GM23338 (cell line): ENCODE measurements around the gene LCMT1. TPM values are rescaled to one million over a fixed set of nuclear protein-coding genes. Genes with fewer than 3 reads are reported as not detected.

Source experiments
- ATAC-seq: fragments of 200-7000 bp; cut with Tn5 transposase; 3 replicates; pipeline ENCODE4 v1.9.1; 2020
- DNase-seq: peaks from one replicate; pipeline ENCODE4 v3.0.0-alpha.2; 2015; ENCODE audit warnings: low spot score
- H2AFZ ChIP-seq: fragments of 200-600 bp; sonication (generic); 2 replicates; pipeline ENCODE4 v1.8.0; 2016; ENCODE audit warnings: antibody characterized with exemption, mild to moderate bottlenecking, moderate library complexity
- H3F3A ChIP-seq: fragments of 200-600 bp; sonication (generic); replicated peaks from 2 replicates; pipeline ENCODE4 v1.8.0; 2017; ENCODE audit warnings: antibody characterized with exemption, mixed run types, low read depth
- H3K27ac ChIP-seq: fragments of 200-600 bp; sonication (generic); 2 replicates; pipeline ENCODE4 v1.6.1; 2016; ENCODE audit warnings: low read depth
- H3K27me3 ChIP-seq: fragments of 200-600 bp; sonication (generic); 2 replicates; pipeline ENCODE4 v1.8.0; 2016; ENCODE audit warnings: mild to moderate bottlenecking, mixed run types, moderate library complexity; ENCODE audit not compliant: insufficient read depth
- H3K36me3 ChIP-seq: fragments of 200-600 bp; sonication (generic); 2 replicates; pipeline ENCODE4 v1.8.0; 2016; ENCODE audit warnings: mild to moderate bottlenecking; ENCODE audit not compliant: insufficient read depth
- H3K4me1 ChIP-seq: fragments of 200-600 bp; sonication (generic); 2 replicates; pipeline ENCODE4 v1.8.0; 2016; ENCODE audit warnings: mild to moderate bottlenecking, moderate library complexity; ENCODE audit not compliant: insufficient read depth
- H3K4me2 ChIP-seq: fragments of 200-600 bp; sonication (generic); 2 replicates; pipeline ENCODE4 v1.7.1; 2017; ENCODE audit warnings: mixed run types
- H3K4me3 ChIP-seq: fragments of 200-600 bp; sonication (generic); 2 replicates; pipeline ENCODE4 v1.6.1; 2016; ENCODE audit warnings: mixed run types
- H3K79me2 ChIP-seq: fragments of 200-600 bp; sonication (generic); replicated peaks from 2 replicates; pipeline ENCODE4 v1.8.0; 2017; ENCODE audit warnings: mild to moderate bottlenecking; ENCODE audit not compliant: insufficient read depth
- H3K9me2 ChIP-seq: fragments of 200-600 bp; sonication (generic); 2 replicates; pipeline ENCODE4 v1.8.0; 2017; ENCODE audit not compliant: insufficient read depth
- H4K20me1 ChIP-seq: fragments of 200-600 bp; sonication (generic); replicated peaks from 2 replicates; pipeline ENCODE4 v1.8.0; 2017; ENCODE audit warnings: mild to moderate bottlenecking; ENCODE audit not compliant: insufficient read depth
- H3K27ac Mint-ChIP-seq: 2 replicates; pipeline ENCODE4 v1.8.0; 2020; ENCODE audit warnings: inconsistent platforms, mild to moderate bottlenecking, moderate library complexity, mixed read lengths
- H3K27me3 Mint-ChIP-seq: 3 replicates; pipeline ENCODE4 v1.8.0; 2022; ENCODE audit warnings: low read depth, mild to moderate bottlenecking, moderate library complexity, mixed read lengths, inconsistent platforms; ENCODE audit not compliant: insufficient read depth, poor library complexity
- H3K36me3 Mint-ChIP-seq: 3 replicates; pipeline ENCODE4 v1.8.0; 2021; ENCODE audit warnings: low read depth, mild to moderate bottlenecking, inconsistent platforms, moderate library complexity, mixed read lengths
- H3K4me1 Mint-ChIP-seq: 3 replicates; pipeline ENCODE4 v1.8.0; 2020; ENCODE audit warnings: mild to moderate bottlenecking, inconsistent platforms, mixed read lengths
- H3K4me3 Mint-ChIP-seq: 3 replicates; pipeline ENCODE4 v1.8.0; 2021; ENCODE audit warnings: moderate library complexity, mild to moderate bottlenecking, inconsistent platforms, mixed read lengths
- H3K9me3 Mint-ChIP-seq: 3 replicates; pipeline ENCODE4 v1.8.0; 2020; ENCODE audit warnings: moderate library complexity, mild to moderate bottlenecking, inconsistent platforms, mixed read lengths
- CREB1 ChIP-seq: fragments of 250-450 bp; sonication (Bioruptor Pico); IDR thresholded peaks from 2 replicates; pipeline ENCODE4 v1.5.0; 2020; ENCODE audit warnings: low read depth, mild to moderate bottlenecking, moderate library complexity
- CTCF ChIP-seq, 2 experiments: fragments of 200-600 bp in 1 of 2; sonication (generic) in 1 of 2; conservative IDR thresholded peaks; 2 replicates each; pipeline versions ENCODE4 v1.5.1 to v1.6.1; 2016 to 2017; ENCODE audit warnings: antibody characterized with exemption in 2 of 2, low read depth in 2 of 2, mild to moderate bottlenecking in 2 of 2, moderate library complexity in 1 of 2
- ETS1 ChIP-seq: IDR thresholded peaks from 2 replicates; pipeline ENCODE4 v1.6.1; 2016; ENCODE audit warnings: antibody characterized with exemption
- EZH2 ChIP-seq: fragments of 200-600 bp; sonication (generic); IDR thresholded peaks from one replicate; pipeline ENCODE4 v1.8.0; 2017; ENCODE audit warnings: antibody characterized with exemption, mild to moderate bottlenecking, low read depth; ENCODE audit not compliant: unreplicated experiment
- EZH2phosphoT487 ChIP-seq: fragments of 200-600 bp; sonication (generic); IDR thresholded peaks from one replicate; pipeline ENCODE4 v1.8.1; 2018; ENCODE audit warnings: antibody characterized with exemption; ENCODE audit not compliant: unreplicated experiment
- JUNB ChIP-seq: IDR thresholded peaks from one replicate; pipeline ENCODE4 v1.6.1; 2016; ENCODE audit warnings: antibody characterized with exemption; ENCODE audit not compliant: unreplicated experiment
- NANOG ChIP-seq: IDR thresholded peaks from 2 replicates; pipeline ENCODE4 v1.6.1; 2016; ENCODE audit warnings: antibody characterized with exemption, borderline replicate concordance
- POLR2AphosphoS5 ChIP-seq: IDR thresholded peaks from 2 replicates; pipeline ENCODE4 v1.6.1; 2016; ENCODE audit warnings: antibody characterized with exemption, low read depth
- REST ChIP-seq: IDR thresholded peaks from one replicate; pipeline ENCODE4 v1.6.1; 2018; ENCODE audit warnings: antibody characterized with exemption; ENCODE audit not compliant: unreplicated experiment
- STAT1 ChIP-seq: IDR thresholded peaks from one replicate; pipeline ENCODE4 v1.6.1; 2016; ENCODE audit warnings: antibody characterized with exemption; ENCODE audit not compliant: unreplicated experiment
- ZNF114 ChIP-seq: fragments of 250-450 bp; sonication (Bioruptor Pico); IDR thresholded peaks from 2 replicates; pipeline ENCODE4 v1.5.0; 2020; ENCODE audit warnings: mild to moderate bottlenecking, moderate library complexity
- ZNF331 ChIP-seq: fragments of 250-450 bp; sonication (Bioruptor Pico); IDR thresholded peaks from 2 replicates; pipeline ENCODE4 v1.5.0; 2020; ENCODE audit warnings: low read depth, mild to moderate bottlenecking, moderate library complexity
- ZNF462 ChIP-seq: fragments of 250-450 bp; sonication (Bioruptor Pico); IDR thresholded peaks from 2 replicates; pipeline ENCODE4 v1.5.0; 2020; ENCODE audit warnings: mild to moderate bottlenecking, moderate library complexity
- polyA plus RNA-seq: library from polyadenylated mRNA; unstranded; fragments of >200 nt; fragmentation: Nextera tagmentation; extraction: Ambion mirVana; gene quantifications from 2 replicates; pipeline ENCODE4 v1.2.1, GENCODE V29; 2016
- total RNA-seq: library from RNA; depleted of rRNA; stranded (reverse); fragments of >200 nt; shearing (Covaris generic); gene quantifications from 2 replicates; pipeline ENCODE4 v1.2.3, GENCODE V29; 2014

The LCMT1 gene
- total and polyA plus RNA-seq, 2 experiments from 2014 or later = 56.2 to 84.6 TPM

GRCh38 chr16:25109643-25110042, 1.9 kb upstream of the LCMT1 start:
- Mint-ChIP-seq H3K9me3 (no peaks in the 10 kb centered on the region; the same call in 2 of the 3 replicates), H3K27ac (no peak overlapping the region), H3K36me3 (peaks cover 6% of the 10 kb centered on the region; the same call in 2 of the 3 replicates), H3K27me3 (peaks cover 14% of the 10 kb centered on the region), H3K4me3 (no peak overlapping the region), H3K4me1 (peaks cover 14% of the 10 kb centered on the region)
- Histone ChIP-seq H3F3A (0 out of 2 replicates have a peak, but pooled peaks cover 3% of the 10 kb centered on the region), H3K4me3 (no peak overlapping the region), H3K36me3 (no peaks in the 10 kb centered on the region), H4K20me1 (peaks cover 9% of the 10 kb centered on the region; the same call in 1 of the 2 replicates), H3K27me3 (no peaks in the 10 kb centered on the region), H3K4me1 (peaks cover 10% of the 10 kb centered on the region), H3K4me2 (no peak overlapping the region), H3K27ac (no peak overlapping the region), H3K9me2 (no peaks in the 10 kb centered on the region), H3K79me2 (peaks cover 35% of the 10 kb centered on the region), H2AFZ (no peak overlapping the region)
- no peak for DNase-seq
- no peak for ATAC-seq
- no peak for TF ChIP-seq ZNF114 (CRISPR knock-in tag)
- no peak for TF ChIP-seq ZNF462
- TF ChIP-seq STAT1 = no peak
- no peak for TF ChIP-seq NANOG
- no peak for TF ChIP-seq EZH2
- no peak for TF ChIP-seq EZH2phosphoT487
- TF ChIP-seq ETS1 = no peak
- TF ChIP-seq POLR2AphosphoS5 = no peak
- TF ChIP-seq ZNF331 (CRISPR knock-in tag) = no peak
- no peak for TF ChIP-seq CREB1 (CRISPR knock-in tag)
- TF ChIP-seq CTCF (conservative IDR thresholded peaks at IDR 0.05; ENCODE audit: low read depth in 2 of 2) = no peak
- TF ChIP-seq JUNB = no peak
- no peak for TF ChIP-seq REST
